Measurements from ENCODE around the gene SDHB.

SDHB gene

GRCh38 chr1:17043676-17044075 is 10.2 kb downstream of the SDHB start:
- no peak for DNase-seq

- no peak for DNase-seq
Measured at GRCh38 chr1:17040135-17040534, 13.7 kb downstream of the SDHB start.

- DNase-seq: no peak
Measured at GRCh38 chr1:17039522-17039921, 14.3 kb downstream of the SDHB start.

- DNase-seq: no peak
Measured at GRCh38 chr1:17033481-17033880, 20.4 kb downstream of the SDHB start.

- no peak for DNase-seq
Measured at GRCh38 chr1:17032741-17033140, 21.1 kb downstream of the SDHB start.

GRCh38 chr1:17031436-17031835 is 22.4 kb downstream of the SDHB start:
- no peak for DNase-seq

GRCh38 chr1:17030206-17030605 is 23.6 kb downstream of the SDHB start:
- no peak for DNase-seq

GRCh38 chr1:17028662-17029188 is 25.1 kb downstream of the SDHB start:
- DNase-seq: no peak

- DNase-seq: no peak
Measured at GRCh38 chr1:17027900-17028299, 25.9 kb downstream of the SDHB start.

GRCh38 chr1:17027403-17027802 is 26.4 kb downstream of the SDHB start:
- DNase-seq: no peak

- DNase-seq: no peak
Measured at GRCh38 chr1:17024721-17025120, 29.1 kb downstream of the SDHB start.

- DNase-seq: no peak
Measured at GRCh38 chr1:17023573-17023972, 30.3 kb downstream of the SDHB start.

GRCh38 chr1:17023102-17023501 is 30.7 kb downstream of the SDHB start:
- DNase-seq: no peak

- DNase-seq: no peak
Measured at GRCh38 chr1:17021896-17022295, 31.9 kb downstream of the SDHB start.

GRCh38 chr1:17020502-17020901 is 33.3 kb downstream of the SDHB start:
- no peak for DNase-seq

- DNase-seq: no peak
Measured at GRCh38 chr1:17018849-17019248, 35.0 kb downstream of the SDHB start.

GRCh38 chr1:17017435-17017834 is 36.4 kb downstream of the SDHB start:
- no peak for DNase-seq

GRCh38 chr1:17016317-17016661 is 37.5 kb downstream of the SDHB start:
- DNase-seq: no peak

- no peak for DNase-seq
Measured at GRCh38 chr1:17014671-17015567, 38.9 kb downstream of the SDHB start.

GRCh38 chr1:17013491-17014320 is 40.1 kb downstream of the SDHB start:
- no peak for DNase-seq

- DNase-seq: no peak
Measured at GRCh38 chr1:17012775-17013490, 40.9 kb downstream of the SDHB start.

- DNase-seq: peak; percentile 82
Measured at GRCh38 chr1:17011439-17012307, 42.2 kb downstream of the SDHB start, which contains the start of gene ATP13A2. TSS of gene ATP13A2 (minus strand) at chr1:17011928. CDS start at chr1:17011738, 190 bp downstream.

Data from NCI-H2171 treated with DMSO at 0.1 percent for 48 hours (cell line).